Endothelial cell of hepatic sinusoid (primary cell): ENCODE measurements around the gene IVL.

ENCODE experiments used
- in situ Hi-C: cut with HindIII; loops from 2 replicates; pipeline ENCODE4 v1.10.0; 2017; ENCODE audit warnings: low sequenced_read_pairs

IVL gene, protein sequence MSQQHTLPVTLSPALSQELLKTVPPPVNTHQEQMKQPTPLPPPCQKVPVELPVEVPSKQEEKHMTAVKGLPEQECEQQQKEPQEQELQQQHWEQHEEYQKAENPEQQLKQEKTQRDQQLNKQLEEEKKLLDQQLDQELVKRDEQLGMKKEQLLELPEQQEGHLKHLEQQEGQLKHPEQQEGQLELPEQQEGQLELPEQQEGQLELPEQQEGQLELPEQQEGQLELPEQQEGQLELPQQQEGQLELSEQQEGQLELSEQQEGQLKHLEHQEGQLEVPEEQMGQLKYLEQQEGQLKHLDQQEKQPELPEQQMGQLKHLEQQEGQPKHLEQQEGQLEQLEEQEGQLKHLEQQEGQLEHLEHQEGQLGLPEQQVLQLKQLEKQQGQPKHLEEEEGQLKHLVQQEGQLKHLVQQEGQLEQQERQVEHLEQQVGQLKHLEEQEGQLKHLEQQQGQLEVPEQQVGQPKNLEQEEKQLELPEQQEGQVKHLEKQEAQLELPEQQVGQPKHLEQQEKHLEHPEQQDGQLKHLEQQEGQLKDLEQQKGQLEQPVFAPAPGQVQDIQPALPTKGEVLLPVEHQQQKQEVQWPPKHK

DNA sequence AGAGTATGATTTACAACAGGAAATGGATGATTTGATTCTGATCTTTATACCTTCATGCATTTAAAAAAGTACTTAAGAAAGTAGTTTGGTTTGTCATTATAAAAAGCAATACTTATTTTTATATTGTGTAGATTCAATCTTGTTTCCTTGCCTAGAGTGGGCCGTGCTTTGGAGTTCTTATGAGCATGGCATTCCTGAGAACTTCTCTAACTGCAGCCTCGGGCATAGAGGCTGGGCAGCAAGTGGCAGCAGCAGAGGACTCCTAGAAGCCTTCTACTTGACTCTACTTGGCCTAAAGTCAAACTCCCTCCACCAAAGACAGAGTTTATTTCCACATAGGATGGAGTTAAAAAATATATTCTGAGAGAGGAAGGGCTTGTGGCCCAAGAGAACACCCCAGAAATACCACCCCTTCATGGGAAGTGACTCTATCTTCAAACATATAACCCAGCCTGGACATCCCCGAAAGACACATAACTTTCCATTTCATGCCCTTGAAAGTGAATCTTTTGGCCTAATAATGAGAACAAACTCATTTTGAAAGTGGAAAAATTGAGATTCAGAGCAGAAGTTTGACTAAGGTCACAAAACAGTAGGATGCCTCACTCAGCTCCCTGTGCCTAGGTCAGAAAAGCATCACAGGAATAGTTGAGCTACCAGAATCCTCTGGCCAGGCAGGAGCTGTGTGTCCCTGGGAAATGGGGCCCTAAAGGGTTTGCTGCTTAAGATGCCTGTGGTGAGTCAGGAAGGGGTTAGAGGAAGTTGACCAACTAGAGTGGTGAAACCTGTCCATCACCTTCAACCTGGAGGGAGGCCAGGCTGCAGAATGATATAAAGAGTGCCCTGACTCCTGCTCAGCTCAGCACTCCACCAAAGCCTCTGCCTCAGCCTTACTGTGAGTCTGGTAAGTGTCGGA lies at the start of gene IVL:
Gene IVL, plus strand, starts transcription at position 861 of the 916 bp plus-strand sequence. CDS start 1,252 bp downstream, outside the sequence.
- in situ Hi-C loops: no loop called here

DNA sequence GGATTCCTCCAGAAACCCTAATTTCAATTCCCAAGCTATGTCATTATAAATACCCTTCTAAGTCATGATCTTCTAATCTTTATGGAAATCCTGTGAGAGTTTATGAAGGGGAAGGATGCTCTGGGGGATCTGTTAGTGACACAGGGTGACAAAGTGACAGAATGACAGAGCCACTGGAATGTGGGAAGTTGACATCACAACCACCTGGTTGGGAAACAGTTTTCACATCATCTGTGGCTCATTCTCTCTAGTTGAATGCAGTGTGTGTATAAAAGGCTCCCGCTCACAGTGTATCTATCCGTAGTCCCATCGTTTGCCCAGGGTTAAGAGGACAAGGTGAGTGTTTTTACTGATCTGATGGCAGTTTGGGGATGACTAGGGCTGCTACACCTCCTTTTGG lies 48.6 kb upstream of the IVL start, which contains the start of gene LCE7A:
Gene LCE7A, plus strand, starts transcription at position 301 of the 400 bp plus-strand sequence. CDS start 702 bp downstream, outside the sequence.
- in situ Hi-C loops: no loop called here

DNA sequence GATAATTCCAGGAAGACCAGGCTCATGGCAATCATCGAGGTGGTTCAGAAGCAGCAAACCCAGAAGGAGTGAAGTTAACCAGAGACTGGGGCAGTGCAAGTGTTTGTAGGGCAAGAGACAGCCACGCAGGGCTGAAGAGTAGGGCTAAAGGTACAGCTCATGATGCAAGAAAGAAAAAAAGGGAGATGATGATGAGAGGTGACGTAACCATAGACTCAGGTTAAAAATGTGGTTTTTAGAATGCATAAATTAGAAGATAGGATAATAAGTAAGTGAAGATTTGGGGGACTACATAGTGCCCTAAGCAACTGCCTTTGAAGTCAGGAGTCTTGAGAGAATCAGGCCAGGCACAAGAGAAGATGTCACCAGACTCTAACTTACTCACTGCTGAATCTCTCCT lies 48.2 kb upstream of the IVL start:
- in situ Hi-C loops: no loop called here

DNA sequence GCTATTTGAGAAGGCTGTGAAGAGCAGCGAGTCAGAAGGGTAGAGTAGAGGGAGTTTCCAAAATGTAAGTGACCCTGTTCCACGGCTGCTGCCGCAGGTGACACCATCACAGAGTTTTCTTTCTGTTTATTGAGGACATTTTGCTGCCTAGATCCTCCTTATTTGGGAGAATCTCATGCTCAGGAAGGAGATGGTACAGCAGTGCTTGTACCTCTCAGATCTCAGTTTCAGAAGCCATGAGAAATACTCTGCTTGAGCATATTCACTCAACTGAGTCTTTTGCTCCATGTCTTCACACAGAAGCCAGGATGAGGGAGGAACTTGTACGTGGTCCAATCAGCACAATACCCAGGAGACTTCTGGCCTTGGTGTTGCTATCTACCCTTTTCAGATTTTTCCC lies 47.0 kb upstream of the IVL start:
- in situ Hi-C loops: no loop called here

DNA sequence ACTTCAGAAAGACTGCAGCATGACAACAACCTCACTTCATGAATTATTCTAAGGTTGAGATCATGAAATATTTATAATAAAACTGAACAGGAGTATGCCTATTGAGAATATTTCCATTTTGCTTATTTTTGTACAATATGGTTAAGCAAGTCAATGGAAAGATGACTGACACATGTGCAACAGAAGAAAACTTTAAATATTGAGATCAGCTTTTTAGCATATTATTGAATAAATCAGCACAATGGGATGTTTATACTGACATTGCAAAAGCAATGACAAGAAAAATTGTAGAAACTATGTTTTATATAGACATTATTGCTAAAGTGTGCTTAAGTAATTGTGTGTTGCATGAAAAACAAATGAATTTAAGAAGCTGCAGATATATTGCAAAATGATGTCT lies 43.9 kb upstream of the IVL start:
- in situ Hi-C loops: no loop called here

DNA sequence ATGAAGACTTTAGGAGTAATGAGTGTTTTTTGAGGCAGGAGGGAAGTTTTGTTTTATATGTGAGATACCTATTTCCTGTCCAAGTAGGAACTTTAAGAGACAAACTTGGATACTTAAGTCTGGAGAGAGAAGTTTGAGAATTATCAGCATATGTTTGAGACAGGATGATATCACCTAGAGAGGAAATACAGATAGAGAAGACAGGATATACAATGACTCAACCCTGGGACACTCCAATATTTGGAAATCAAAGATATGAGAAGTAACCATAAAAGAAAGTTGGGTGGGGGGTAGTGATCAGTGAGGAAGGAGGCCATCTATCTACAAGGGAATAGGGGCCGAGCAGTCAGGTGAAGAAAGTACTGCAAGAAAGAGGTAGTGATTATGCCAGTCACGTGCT lies 42.0 kb upstream of the IVL start:
- in situ Hi-C loops: no loop called here

DNA sequence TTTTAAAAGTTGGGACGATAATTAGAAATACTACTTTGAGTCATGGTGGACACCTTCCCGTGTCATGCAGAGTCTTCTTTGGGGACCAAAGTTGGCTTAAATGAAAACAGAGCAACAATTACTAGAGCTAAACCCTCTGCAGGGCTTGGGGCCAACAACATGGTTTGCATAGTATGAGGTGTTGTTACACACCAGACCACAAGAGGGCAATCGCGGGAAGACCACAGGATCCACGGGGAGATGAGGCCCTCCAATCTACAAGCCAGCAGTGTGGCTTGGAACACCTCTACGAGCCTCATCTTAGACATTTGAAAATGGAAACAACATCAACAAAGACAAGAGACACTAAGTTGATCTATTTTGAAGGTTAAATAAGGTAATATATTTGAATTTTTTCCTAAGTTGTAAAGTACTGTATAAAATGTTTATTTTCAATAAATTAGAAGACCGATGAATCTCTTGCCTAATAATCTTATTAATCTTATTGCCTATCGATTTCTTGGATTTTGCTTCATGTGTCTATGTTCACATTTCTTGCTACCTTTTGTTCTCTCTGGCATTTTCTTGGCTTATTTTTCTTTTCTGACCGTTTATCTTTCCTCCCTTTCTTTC lies 38.4 kb upstream of the IVL start:
- in situ Hi-C loops: no loop called here

DNA sequence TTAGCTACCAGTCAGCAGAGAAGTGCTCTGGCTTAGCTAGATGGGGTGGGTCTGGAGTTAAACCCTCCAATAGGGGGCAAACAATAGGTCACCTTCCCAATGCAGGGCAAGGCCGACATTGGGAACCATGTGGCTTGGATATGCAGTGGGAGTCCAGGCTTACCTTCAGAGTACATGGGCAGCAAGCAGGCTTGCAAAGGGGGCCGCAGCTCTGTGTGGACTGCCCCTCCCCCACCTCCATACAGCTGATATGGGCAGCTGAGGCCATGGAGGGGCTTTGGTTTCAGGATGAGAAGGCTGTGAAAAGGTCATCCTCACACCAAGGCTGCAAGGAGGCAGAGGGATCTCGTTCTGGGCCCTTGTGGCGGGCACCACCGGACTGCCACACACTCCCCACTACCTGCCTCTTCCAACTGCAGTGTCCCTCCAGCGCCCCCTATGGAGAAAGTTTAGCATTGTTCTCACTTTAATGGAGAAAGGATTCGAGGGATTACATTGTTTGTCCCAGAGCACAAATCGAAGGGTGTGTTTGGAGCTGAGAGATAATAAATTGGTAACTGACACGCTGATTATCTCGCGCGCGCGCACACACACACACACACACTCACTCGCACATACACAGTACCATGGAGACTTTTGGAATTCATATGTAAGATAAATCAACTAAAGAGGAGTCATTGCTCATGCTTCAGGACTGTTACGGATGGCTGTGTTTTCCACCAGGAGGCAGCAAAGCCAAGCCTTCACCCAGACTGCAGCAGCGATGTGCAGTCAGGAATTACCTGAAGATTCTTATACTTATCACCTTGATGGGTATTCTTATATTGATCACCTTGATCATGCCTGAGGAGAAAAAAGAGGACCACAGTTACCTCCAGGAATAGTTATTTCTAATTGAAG lies 37.3 kb upstream of the IVL start:
- in situ Hi-C loops: no loop called here

DNA sequence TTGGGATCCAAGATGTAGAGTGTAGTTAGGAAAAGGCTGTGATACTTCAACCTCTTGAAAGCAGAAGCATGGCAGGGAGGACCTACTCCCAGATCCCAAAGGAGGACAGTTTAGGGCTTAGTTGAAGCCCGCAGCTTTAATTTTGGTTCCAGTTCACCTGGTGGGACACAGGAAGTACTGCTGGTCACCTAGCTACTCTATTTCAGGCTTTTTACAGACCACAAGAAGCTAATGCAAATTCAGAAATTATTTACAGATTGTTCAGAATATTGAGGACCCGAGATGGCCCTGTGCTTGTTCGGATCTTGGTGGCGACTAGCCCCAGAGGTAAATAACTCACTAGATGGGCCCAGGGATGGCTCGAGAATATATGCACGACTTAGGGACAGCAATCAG lies 36.6 kb upstream of the IVL start:
- in situ Hi-C loops: no loop called here

DNA sequence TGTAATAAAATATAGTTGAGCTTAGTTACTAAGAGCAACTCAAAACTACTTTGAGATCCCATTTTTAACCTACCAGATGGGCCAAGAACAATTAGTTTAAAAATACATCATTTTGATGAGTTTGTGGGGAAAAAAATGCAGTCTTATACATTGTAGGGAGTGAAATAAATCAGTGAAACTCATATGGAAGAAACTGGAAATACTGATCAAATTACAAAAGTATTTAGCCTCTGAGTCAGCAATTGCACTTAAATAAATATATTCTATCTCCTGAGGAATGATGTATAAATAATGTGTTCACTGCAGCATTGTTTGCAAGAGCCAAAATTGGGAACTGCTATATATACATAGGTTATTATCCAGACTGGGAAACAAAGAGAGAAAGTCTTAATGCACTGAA lies 34.9 kb upstream of the IVL start:
- in situ Hi-C loops: no loop called here

DNA sequence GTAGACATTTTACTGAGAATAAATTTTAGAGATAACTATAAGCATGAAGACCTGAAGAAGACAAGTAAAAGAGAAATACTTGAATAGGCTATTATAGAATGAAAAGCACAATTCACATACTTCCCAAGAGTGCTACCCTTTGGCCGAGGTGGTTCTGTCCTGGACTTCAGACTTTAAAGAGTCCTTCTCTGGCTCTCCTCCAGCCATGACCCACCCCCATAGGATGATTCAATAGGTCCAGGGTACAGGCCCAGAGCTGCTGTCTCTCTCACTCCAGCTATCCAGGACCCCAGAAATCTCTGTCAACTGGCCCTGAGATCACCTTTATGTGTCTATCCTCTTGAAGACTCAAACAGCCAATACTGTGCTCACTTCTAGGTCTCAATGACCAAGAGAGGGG lies 31.5 kb upstream of the IVL start:
- in situ Hi-C loops: no loop called here

DNA sequence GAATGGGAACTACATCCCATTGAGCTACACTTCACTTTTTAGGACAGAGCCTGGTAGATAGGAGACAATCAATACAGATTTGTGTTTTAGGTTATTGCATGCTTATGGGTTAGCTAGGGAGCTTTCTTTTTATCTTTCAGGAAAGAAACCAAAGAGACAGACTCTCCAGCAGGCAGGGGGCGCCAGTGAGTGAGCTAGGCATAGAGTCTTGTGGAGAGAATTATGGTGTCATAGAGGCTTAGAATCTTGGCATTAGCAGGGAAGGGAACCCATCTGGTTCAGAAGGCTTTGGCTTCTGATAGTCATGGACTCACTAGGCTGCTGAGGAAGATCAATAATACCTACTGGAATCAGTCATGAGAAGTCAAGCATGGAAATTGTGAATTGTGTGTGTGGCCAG lies 30.3 kb upstream of the IVL start, which contains the start of gene SMCP:
Gene SMCP, plus strand, starts transcription at position 281 of the 400 bp plus-strand sequence. CDS start 6,101 bp downstream, outside the sequence.
- in situ Hi-C loops: no loop called here

DNA sequence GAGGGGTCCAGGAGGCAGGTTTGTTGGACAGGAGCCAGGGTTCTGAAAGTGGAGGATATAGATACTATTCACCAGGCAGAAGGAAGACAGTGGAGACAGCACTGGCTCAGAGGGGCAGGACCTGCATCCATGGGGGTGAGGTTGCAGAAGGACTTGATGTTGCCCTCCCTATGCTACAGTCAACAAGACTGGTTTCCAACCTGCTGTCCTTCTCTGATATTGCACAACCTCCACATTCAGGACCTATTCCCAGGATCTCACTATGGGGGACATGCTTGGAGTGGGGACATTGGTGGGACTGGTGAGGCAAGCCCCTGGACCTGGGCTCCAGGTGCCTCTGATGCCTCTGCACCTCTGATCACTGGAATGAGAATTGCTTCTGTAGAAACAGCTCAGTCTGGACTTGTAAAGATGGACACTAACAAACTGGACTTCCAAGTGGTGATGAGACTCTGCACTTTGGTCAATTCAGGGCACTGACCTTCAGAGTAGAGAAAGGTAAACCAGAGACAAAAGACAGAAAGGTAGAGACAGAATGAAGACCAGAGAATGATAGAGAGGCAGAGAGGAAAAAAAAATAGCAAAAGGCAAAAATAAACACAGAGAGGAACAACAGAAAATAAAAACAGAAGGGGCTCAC lies 28.7 kb upstream of the IVL start:
- in situ Hi-C loops: no loop called here

DNA sequence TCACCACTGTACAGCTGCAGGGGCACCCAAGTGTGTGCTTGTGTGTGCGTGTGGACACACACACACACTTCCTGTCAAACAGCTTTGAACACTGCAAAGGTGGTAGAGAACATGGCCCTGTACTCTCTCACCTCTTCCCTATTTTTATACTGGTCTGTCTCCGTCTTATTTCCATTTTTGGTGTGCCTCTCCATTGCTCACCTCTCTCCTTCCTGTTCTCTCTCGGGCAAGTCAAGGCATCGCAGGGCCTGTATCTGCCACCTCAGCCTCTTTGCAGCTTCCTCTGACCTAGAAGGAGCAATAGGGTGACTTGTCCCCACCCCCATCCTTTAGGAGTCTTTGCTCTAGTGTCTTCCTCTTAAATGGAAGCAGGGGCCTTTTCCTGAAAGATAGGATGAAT lies 28.0 kb upstream of the IVL start:
- in situ Hi-C loops: no loop called here

DNA sequence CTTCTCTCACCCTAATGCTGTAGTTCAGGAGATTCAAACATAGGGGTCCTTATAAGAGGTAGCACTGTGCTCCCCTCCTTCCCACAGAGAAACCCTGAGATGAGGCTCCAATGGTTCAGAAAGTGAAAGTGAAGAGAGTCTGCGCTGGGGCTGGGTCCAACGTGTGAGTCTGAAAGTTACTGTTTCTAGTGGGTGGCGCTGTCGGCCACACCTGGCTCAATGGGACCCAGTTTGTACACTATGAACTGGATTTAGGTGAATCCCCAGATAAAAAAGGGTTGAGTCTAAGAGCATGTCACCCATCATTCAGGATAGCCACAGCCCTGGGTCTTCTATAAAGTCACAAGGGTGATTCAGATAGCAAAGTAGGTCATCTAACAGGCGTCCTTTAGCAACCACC lies 27.4 kb upstream of the IVL start:
- in situ Hi-C loops: no loop called here

DNA sequence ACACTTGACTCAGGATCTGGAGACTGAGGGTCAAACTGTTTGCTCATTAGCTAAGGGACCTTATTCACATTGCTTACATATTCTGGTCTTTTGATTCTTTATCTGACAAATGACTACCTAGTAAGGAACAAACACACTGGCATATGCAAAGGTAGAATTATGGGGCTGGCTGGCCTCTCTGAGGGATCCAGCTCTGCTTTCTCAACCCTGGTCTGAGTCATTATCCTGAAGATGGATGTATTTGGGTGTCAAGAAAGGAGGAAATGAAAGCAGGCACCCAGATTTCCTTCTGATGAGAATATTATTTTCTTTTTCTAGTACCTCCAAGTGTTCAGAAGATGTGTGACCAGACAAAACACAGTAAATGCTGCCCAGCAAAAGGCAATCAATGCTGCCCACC lies 24.3 kb upstream of the IVL start:
- in situ Hi-C loops: no loop called here

DNA sequence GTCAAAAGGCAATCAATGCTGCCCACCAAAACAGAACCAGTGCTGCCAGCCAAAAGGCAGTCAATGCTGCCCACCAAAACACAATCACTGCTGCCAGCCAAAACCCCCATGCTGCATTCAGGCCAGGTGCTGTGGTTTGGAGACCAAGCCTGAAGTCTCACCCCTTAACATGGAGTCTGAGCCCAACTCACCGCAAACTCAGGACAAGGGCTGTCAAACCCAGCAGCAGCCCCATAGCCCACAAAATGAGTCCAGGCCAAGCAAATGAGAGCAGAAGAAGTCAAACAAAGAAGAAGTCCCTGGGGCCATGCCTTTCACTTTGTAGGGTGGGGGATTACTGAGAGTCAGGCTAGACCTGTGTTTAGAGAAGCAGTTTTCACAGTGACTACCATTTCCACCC lies 23.8 kb upstream of the IVL start:
- in situ Hi-C loops: no loop called here

DNA sequence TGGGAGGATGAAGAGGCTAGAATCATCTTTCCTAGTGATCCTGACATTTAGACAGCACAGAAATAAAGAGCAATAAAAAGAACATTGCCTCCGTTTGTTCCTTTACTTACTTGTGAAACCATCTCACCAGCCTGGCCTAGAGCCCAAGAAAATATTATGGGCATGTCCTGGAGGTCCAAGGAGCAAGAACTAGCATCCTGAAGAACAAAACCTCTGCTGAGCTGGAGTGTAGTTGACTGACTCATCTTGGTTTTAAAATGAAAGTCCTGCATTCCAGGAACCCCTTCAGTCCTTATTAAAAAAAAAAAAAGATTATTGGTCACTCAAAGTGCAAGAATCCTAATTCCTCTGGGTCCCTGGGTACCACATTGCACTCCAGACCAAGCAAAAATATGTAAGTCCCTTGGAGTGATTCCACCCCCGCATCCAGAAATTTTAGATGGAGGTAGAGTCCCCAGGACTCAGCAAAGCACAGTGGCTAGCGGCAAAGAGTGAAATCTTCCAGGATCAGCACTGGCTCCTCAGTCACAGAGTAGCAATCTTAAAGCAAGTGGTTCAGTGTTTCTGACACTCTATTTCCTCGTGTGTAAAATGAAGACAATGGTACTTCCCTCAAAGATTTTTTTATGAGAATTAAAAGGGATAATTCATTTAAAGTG lies 23.3 kb upstream of the IVL start:
- in situ Hi-C loops: no loop called here

DNA sequence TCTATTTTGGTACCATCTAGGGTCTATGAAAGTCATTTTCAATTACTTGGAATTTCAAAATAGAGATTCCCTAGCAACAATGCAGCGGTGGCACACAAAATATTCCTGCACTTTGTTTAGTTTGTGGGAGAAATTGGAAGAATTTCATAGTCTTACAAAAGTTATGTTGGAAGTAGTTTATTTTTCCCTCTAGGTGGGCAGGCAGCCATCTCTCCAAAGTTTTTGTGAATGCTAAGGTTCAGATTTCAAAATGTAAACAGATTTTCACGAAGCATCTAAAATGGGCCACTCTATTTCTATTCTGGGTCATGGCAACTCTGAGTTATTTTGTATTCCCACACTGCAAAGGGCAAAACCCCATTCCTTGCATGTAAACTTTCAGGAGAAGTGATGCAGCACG lies 22.3 kb upstream of the IVL start:
- in situ Hi-C loops: no loop called here
